Left lobe of liver (tissue), 2 donors: ENCODE measurements around the gene GPR156. TPM values are rescaled to one million over a fixed set of nuclear protein-coding genes. Genes with fewer than 3 reads are reported as not detected.

Source experiments
- ATAC-seq: fragments of 200-7000 bp; cut with Tn5 transposase; one replicate; pipeline ENCODE4 v1.9.1; 2020; ENCODE audit warnings: mild to moderate bottlenecking, moderate library complexity
- DNase-seq: peaks from one replicate; pipeline ENCODE4 v3.0.0-alpha.2; 2020; ENCODE audit warnings: low spot score
- total RNA-seq: library from RNA; stranded (reverse); gene quantifications from one replicate; pipeline ENCODE4 v1.2.1, GENCODE V29; 2021
- donor health status: DM: no; HTN: no; CAD: no; lungs with moderate emphysema.
- donor health status: DM: no; HTN: yes; CAD: no.

The GPR156 gene
- total RNA-seq, 1 donor from 2014 or later: not detected

DNA sequence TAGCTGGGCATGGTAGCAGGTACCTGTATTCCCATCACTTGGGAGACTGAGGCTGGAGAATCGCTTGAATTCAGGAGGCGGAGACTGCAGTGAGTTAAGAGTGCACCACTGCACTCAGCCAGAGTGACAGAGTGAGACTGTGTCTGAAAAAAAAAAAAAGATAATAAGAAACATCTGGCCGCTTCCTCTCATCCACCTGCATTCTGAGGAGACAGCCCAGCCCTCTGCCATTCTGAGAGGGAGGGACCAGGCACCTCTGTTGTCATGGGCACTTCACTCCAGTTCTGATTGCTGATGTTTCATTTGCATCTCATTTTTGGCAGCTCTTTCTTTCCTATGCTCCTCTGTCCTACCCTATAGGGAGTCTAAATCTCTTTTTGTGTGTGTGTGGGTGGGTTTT, 154.4 kb downstream of the GPR156 start:
- no peak for DNase-seq
- no peak for ATAC-seq

DNA sequence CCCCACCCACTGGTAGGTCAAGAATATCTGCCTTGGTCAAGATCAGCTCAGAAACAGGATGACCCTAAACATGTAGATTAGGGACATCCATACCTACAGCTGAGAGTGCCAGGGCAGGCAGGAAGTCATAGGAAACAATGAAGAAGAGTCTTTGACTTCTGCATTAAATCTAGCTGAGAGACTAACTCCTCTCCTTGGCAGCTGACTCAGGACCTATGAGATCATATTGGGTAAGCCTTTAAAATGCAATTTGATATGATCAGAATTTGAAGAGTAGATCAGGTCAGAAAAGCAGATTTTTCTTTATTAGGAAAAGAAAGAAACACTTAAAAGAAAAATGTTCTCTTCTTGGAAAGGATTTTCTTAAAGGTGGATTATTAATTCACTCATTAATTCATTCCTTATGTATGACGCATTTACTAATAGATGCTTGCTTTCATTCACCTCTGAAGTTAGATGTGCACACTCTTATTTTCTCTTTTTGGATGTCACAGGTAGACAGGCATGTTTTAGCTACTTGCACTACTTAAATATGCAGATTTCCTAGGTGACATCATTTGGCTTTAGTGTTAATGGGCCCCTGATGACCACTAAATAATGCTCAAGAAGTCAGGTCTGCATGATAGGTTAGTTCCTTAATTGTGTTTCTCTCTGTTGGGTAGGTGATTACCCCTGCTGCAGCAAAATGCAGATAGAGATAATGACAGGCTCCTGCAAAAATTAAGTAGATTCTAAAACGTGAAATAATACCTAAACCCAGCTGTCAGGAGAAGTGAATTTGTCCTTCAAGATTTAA, 155.1 kb downstream of the GPR156 start:
- DNase-seq: no peak

DNA sequence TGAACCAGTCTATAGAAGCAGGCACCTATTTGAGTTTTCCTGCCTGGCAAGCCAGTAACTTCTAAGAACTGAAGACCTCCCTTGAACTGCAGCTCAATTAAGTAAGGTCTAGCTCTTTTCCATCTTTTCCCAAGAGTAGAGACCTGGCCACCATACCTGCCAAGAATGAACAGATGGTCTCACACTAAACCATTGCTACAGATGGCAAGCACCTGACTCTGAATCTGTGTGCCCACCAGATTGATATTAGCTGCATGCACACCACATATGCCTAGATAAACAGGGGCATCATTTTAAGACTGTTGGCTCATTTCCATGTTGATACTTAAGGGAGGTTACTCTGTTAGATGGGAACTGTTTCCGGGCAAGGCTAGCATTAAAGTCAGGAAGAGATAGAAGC, 156.0 kb downstream of the GPR156 start:
- no peak for DNase-seq
- ATAC-seq: no peak

More for the DNA sequence above, 155.1 kb downstream of the GPR156 start:
- no peak for ATAC-seq

DNA sequence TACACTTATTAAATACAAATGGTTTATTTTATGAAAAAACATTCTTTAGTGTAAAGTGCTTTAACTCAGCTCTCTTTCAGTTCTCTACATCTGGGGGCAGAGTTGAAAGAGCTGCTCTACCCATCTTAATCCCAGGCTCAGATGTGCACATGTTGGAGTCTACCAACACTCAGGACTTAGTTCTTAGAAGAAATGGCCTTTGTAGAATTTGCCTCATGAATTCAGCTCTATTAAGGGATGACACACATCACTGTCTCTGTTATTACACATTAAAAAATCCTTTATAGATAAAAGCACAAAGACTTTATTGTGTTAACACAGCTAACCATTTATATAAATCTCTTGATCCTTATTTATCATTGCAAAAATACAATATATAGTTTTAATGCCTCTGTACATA, 159.0 kb downstream of the GPR156 start:
- DNase-seq (no peak), ATAC-seq (no peak)

DNA sequence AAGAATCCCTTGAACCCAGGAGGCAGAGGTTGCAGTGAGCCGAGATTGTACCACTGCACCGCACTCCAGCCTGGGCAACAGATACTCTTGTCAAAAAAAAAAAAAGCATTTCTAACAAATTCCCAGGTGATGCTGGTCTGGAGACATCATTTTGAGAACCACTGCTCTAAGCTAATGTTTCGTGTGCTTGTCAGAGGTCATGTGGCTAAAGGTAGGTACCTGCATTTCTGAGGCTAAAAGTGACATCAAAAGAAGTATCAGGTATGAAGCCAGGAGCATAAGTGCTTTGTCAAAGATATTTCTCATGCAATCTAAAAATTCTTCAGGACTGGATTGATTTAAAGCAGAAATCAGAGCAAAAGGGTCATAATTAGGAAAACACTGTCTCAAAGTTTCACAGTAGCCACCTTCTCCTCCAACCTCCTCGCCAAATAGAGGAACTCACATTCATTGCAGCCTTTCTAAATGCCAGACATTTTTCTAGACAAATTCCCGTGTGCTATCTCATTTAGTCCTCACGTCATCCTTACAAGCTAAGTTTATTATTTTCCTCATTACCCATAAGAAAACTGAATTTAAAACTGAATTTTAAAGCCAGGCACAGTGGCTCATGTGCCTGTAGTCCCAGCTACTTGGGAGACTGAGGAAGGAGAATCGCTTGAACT, 165.0 kb downstream of the GPR156 start:
- ATAC-seq: no peak
- no peak for DNase-seq

Other genes starting within 250 kb of the GPR156 start
- 12.7 TPM for gene GSK3B, start 190.8 kb downstream of the GPR156 start, total RNA-seq
- gene LRRC58, start 64.1 kb upstream of the GPR156 start, total RNA-seq: 9.2 TPM
- 46.9 TPM for gene FSTL1, start 165.8 kb upstream of the GPR156 start, total RNA-seq